HG03342 (cell line): ENCODE results near the gene HDAC9.

ENCODE experiments used
- ATAC-seq: cut with Tn5 transposase; IDR thresholded peaks from one replicate; pipeline ENCODE4 v1.9.1; 2021; ENCODE audit warnings: mild to moderate bottlenecking, moderate library complexity; ENCODE audit not compliant: unreplicated experiment

Gene HDAC9

DNA sequence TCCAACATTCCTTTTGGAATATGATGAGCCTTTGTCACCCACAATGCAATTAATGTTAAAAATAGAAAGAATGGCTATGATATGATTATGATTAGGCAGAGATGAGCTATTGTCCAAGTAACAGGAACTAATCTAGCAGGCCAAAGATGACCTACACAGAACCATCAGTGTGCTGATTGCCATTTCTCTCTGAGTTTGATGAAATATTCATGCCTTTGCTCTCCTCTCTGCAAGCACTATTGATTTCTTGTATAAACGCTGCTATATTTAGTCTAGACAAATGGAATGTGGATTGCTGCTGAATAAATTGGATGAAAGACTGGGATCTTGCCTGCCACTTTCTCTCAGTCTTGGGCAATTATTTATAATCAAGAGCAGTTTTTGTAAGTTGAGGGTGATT lies 85.4 kb downstream of the HDAC9 start:
- no peak for ATAC-seq

DNA sequence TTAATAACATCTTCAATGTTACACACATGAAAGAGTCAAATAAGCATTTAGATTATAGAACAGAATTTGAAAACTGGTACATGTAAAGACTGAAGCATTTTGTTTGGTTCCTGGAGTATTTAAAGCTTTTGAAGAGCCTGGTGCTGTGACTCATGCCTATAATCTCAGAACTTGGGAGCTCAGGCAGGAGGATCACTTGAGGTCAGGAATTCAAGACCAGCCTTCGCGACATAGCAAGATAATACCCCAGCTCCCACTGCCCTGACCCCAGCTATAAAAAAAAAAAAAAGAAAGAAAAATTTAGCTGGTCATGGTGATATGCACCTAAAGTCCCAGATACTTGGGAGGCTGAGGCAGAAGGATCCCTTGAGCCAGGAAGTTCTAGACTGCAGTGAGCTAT lies 87.8 kb downstream of the HDAC9 start:
- no peak for ATAC-seq

DNA sequence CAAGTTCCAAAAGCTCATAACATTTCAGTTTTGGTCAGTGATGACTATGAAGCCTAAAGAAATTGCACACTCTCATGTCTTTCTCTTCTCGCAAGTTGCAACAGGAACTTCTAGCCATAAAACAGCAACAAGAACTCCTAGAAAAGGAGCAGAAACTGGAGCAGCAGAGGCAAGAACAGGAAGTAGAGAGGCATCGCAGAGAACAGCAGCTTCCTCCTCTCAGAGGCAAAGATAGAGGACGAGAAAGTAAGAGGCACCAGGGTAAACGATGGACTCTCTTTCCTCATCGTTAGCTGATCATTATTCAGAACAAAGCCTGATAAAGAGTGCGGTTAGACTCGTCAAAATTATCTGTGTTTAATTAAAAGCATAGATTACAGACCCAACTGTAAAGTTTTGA lies 94.7 kb downstream of the HDAC9 start:
- no peak for ATAC-seq

DNA sequence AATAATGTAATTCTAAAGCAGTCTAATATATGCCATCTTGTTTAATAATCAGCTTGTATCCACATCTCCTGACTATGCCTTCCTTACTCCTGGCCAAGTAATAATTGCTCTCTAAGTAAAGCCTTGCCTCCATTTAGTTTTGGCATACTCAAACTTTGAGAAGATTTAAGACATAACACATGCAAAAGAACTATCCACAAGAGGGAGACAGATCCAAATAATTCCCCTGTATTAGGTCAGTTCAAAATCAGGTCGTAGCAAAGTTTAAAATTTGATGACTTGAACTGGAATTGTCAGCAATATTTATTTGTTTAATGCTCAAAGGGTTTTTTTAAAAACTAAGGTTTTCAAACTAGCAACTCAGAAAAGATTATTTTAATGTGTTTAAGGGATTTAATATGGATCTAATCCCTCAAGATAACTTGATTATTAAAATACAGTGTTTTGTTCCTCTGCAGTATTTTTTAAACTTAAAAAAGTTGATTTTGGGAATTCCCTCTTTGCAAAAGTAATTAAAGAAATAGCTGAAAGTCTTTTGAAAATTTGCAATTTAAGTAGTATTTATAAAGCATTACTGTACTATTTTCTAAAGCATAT lies 95.3 kb downstream of the HDAC9 start:
- no peak for ATAC-seq

DNA sequence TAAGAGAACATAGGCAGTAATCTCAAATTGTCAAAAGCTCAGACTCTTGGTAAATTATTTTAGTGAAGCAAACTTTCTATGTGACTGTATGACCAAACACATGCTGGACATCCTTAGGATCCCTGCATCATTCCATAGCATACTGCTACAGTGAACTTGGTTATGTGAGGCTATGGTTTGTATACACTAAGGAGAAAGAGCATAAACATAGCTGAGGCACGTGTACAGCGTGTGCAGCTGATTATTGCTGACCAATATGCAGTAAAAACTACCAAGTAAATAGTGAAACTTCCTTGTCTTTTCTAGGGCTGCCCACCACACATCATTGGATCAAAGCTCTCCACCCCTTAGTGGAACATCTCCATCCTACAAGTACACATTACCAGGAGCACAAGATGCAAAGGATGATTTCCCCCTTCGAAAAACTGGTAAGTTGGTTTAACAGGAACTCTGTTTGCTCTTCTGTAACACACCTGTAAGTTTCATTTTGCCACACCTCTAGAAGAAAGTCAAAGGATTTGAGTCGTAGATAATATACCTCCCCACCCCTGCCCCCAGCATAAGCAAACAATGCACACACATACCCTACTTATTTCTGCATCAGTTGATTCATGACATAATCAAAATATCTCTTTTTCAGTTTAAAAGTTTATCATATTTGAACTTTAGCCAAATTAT lies 98.2 kb downstream of the HDAC9 start:
- ATAC-seq = no peak

DNA sequence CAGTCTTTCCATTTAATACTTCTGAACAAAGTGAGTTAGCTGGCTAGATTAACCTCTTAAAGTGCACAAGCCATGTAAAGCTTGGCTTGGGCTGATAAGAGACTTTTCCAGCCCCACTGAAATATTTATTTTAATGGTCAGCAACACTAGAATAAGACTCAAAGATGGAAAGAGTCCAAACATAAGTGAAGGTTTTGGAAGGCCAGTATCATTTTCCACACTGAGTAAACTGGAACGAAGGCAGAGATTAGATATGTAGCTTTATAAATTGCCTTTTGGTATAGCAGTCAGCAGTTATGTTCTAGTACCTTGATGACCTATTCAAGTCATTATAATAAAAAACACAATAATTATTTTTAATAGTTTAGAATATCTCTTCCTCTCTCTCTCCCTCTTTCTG lies 102.2 kb downstream of the HDAC9 start:
- ATAC-seq = no peak

DNA sequence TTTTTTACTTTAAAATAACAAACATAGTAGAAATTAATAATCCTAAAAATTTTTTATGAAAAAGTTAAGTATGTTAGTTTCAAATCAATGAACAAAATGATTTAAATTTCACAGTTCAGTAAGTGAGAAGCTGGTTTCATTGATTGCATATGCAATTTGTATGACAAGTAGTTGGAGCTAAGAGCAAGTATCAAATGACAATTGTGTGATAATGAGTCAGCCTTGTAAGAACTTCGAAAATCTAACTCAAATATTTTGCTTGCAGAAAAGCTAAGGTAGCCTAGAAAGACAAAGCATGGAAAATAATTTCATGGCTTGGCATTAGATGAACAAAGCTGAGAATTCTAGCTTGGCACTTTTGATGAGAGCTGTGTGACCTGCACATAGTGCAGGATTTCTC lies 111.5 kb downstream of the HDAC9 start:
- no peak for ATAC-seq

DNA sequence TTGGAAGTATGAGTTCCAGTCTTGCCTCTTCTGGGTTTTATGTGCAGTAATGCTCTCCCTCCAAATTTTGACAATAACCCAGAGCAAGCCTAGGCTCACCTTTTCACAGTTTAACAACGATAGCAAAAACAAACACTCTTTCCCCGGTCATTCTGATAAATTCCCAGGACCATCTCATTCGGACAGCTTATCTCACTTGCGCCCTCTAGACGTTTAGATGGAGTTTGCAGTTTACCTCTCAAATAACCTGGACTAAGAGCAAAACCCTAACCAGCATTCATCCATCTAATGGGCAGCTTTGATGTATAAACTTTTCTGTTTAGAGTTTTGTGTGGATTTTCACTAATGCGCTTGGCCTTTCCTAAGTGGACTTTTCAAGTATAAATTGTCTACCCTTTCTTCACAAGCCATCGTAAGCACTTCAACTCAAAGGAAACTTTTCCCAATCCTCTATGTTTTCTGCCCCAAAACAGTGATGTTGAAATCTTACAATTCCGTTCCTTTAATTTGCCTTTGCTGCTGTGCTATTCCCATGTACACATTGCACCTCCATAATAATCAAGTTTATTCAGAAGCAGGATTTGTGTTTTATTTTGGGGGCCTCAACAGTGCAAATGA lies 114.9 kb downstream of the HDAC9 start:
- ATAC-seq = peak; percentile 63

DNA sequence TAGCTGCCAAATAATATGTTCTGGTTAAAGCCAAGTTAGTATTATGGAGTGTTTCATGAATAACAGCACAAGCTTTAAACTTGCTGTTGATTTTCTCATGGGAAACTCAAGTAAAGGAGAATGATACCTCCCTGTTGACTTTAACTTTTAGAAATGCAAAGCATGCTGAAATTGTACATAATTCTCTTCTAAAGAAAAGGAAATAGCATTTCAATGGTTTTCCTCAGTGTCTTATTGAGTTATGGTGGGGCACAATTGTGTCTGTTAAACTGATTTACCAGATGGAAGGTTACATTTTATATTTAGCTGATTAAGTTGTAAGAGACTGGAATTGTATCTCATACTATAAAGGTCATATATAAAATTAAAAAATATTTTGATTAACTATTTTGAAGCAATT lies 119.3 kb downstream of the HDAC9 start:
- no peak for ATAC-seq

DNA sequence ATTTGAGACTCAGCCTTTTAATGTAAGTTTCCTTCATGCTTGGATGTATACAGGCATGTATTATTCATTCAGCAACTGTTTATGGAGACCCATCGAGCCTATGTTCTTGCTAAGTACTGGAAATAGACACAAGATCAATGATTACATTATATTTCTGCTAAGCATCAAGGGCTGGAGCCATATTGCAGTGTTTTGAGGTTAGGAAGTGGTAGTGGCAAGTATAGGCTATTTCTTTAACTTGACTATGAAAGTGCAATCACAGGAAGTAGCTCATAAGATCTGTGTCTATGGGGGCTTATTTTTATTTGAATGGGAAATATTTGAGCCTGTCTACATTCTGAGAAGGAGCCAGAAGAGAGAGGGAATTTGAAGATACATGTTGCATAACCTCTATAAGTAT lies 123.8 kb downstream of the HDAC9 start:
- no peak for ATAC-seq

DNA sequence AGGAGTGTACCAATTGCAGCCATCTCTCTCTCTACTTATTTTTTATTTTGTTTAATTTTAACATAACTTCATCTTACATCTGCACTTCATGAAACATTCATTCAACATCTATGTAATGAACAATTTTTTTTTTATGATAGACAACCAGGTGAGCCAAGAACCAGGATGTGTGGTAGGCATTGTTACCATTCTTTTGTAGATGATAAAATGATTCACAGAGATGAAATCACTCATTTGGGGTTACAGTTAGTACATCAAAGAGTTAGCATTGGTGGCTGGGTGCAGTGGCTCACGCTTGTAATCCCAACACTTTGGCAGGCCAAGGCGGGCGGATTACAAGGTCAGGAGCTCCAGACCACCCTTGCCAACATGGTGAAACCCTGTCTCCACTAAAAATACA lies 127.8 kb downstream of the HDAC9 start:
- ATAC-seq = no peak

DNA sequence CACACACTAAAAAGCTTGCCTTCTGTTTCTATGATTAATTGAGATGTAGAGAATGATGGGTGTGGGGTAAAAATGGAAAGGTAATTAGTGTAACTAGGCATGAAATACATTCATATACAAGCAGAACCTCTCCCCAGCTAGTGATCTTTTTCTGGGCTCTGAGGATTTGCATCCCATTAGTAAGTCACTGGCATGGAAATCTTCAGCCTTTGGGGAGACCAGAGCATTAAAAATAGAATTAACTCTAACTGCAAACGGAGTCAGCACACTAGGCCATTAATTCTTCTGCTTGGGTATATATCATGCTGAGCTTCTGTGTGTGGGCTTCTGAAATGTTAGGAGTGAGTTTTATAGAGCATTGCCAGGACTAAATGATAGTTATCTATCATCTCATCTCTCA lies 128.9 kb downstream of the HDAC9 start:
- no peak for ATAC-seq

DNA sequence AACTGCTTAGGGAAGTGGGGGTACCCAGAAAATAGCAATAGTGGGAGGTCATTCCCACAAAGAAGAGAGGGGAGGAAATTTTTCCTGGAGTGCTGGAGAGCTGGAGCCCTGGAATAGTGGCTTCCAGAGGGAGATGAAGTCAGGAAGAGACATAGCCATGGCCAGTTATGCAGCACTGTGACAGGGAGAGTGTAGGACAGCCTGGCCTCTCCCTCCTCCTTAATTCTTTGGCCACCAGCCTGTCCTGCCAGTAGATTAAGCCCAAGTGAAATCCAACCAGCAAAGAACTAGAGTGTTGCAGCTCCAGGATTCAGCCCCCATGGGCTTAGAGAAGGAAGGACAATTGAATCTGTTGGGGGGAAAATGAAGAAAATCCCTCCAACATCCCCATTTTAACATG lies 130.5 kb downstream of the HDAC9 start:
- no peak for ATAC-seq

DNA sequence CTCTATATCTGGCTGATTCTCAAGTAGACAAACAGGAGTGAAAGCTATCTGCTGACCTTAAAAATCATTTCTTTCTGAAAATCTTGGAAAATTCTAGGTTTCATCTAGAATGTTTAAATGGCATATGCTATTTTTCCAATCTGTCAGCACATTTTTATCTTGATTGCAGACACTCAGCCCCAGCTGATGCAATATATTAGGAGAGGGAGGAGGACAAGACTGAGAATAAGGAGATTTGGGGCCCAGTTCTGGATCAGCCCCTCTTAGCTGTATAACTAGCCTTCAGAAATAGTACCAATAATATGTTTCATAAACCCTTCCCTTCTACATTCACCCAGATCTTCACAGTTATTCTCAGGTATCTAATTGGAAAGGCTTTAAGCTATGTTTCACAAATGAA lies 131.2 kb downstream of the HDAC9 start:
- no peak for ATAC-seq

DNA sequence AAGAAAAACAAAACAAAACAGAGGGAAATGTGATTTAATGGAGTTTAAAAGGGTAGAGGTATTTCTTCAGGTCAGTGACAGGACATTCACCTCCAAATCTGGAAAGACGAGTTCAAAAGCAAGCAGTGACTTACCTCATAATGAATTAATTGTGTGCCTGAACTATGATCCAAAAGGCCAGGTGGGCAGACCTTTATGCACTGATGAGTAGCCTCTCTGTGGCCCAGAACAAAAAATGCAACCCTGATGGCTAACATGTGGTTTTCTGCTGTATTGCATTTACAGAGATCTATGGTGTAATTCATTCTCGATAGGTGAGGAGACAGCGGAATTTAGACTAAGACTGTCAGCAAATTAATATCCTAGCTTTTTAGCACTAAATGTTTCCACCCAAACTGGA lies 142.0 kb downstream of the HDAC9 start:
- ATAC-seq = no peak

DNA sequence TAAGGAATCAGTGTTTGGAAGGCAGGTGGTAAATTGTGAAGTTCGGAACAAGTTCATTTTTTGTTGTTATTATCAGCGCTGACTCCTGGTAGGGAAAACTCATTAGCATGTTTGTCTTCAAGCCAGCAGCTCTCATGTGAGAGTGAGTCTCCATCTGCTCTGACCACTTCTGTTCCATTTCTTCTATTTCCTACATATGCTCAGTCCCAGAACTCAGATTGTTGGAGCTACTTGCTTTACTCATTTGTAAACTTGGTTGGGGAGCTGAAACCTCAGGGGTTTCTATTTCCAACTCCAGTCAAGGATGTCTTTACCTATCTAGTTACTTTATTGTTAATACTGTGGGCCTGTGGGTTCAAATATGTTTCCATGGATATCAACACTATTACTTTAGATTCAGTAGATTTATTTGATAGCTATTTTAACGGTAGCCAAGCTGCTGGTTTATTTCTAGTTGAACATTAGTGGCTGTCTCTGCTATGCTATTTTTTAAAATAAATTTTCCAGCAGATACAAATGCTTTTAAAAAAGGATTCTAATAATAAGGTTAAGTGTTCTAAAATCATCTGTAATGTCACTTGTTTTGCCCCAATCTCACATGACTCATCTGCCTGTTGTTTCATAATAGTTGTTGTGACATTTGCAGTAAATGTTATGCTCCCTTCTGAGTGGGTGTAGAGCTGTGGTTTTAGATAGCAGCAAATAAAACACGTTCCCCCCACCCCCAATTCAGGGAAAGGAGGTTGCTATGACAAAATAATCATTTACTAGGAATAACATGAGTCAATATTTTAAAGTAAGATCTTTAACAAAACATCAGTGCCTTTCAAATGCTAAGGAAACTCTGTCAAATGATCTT lies 143.3 kb downstream of the HDAC9 start:
- ATAC-seq = no peak

DNA sequence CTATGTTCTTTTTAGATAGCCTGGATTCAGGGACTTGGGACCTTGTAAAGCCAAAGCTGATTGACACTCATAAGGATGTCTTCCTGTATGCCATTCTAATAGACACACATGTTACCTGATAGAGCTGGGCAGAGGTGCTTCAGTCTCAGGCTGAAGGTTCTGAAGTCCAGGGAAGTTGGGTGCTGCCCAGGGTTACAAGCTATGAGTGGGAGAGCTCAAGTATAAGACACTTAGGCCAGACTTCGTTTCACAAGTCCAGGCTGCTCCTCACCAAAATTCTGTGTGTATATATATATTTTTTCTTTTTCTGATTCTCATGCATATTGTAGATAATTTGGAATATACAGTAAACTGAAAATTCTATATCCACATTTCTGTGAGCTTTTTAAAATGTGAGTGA lies 144.2 kb downstream of the HDAC9 start:
- ATAC-seq = no peak

DNA sequence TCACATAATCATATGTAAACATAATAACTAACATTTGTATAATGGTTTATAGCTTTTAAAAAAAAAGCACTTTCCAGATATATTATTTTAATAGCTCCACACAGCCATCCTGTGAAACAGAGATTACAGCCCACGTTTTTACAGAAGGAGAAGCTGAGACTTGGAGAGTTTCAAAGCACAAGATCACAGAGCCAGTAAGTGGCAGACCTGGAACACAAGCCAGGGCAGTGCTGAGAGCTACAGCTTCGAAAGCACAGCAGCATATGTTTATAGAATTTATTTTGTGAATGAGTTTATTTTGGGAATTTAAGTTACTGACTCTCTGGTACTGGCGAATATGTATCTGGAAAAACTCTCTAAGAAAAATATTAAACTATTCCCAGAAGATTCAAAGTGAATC lies 149.4 kb downstream of the HDAC9 start:
- ATAC-seq = no peak

DNA sequence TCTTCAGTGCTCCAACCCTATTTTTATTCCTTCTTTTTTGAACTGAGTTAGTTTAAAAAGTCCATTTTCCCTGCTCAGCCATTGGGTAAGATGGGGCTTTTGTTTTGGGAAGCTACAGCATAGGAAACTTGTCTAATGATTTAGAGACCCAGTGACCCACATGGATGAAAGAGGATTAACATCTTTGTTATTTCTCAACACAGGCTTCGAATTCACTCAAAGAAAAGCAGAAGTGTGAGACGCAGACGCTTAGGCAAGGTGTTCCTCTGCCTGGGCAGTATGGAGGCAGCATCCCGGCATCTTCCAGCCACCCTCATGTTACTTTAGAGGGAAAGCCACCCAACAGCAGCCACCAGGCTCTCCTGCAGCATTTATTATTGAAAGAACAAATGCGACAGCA lies 152.0 kb downstream of the HDAC9 start:
- ATAC-seq = no peak

DNA sequence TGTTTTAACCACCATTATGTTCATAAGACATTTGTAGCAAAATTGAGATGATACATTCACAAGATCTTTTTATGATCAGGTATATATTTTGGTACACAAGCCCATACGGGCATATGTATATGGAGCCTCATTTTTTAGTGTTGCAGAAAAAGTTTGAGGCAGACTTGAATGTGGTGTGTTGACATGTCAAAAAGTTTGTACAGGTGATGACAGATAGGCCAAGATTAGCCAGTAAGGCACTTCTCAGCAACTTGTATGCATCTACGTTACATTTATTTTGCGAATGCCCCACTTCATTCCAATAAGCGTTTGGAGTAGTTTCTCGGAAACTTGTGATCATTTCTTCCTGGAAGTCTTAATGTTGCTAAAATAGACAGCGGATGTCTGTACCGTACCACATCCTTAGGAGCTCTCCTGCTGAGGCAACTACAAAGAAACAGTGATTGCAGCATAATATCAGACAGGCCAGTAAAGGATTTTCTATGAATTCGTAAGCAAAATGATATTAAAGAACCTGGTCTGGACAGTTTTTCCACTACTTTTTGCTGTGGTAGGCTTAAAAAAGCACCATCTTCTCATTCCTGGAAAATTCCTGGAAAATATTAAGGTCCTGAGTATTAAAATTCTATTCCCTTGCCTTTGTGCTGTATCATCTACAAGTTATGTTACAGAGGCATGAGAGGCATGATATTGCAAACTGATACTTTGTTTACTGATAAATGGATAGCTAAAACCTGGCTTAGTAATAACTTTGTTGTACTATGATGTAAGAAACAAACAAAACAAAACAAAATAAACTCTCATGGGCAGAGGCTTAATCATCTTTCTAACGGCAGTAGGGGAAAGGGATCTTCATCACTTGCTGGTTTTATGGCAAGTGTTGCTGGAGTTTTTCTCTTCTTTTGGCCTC lies 153.6 kb downstream of the HDAC9 start:
- ATAC-seq = no peak
